Mucosa of descending colon (tissue), 3 donors: ENCODE results near the gene TNPO3. TPM values are rescaled to one million over a fixed set of nuclear protein-coding genes. Genes with fewer than 3 reads are reported as not detected.

ENCODE experiments used
- ATAC-seq: fragments of 200-7000 bp; cut with Tn5 transposase; one replicate; pipeline ENCODE4 v1.9.1; 2020; ENCODE audit warnings: mild to moderate bottlenecking, moderate library complexity
- DNase-seq, 3 donors: peaks; one replicate each; pipeline ENCODE4 v3.0.0-alpha.2; 2020
- H3K36me3 ChIP-seq: fragments of 200-600 bp; one replicate; pipeline ENCODE4 v1.8.0; 2021; ENCODE audit warnings: low read depth, mild to moderate bottlenecking
- H3K4me1 ChIP-seq: fragments of 200-600 bp; one replicate; pipeline ENCODE4 v1.8.0; 2021; ENCODE audit warnings: low read depth, mild to moderate bottlenecking
- H3K4me3 ChIP-seq: fragments of 200-600 bp; one replicate; pipeline ENCODE4 v1.8.0; 2021; ENCODE audit warnings: mild to moderate bottlenecking
- H3K9me3 ChIP-seq: fragments of 200-600 bp; one replicate; pipeline ENCODE4 v1.8.0; 2021; ENCODE audit warnings: mild to moderate bottlenecking
- intact Hi-C, 2 donors: fragments of 100-400 bp; cut with DNase I in 1 of 2; cut with micrococcal nuclease in 1 of 2; formaldehyde crosslinking; loops; one replicate each; pipeline versions ENCODE4 v1.11.0 to v1.11.1; 2022; cut with DNase I, micrococcal nuclease
- total RNA-seq, 3 donors: library from RNA; stranded (reverse); fragmentation: NEBNext Ultra II Directional in 2 of 3; extraction: Animal tissue kit (Norgen Biotek cat#: 25700) in 2 of 3; gene quantifications; one replicate each; pipeline versions ENCODE4 v1.2.1 to v1.2.4, GENCODE V29; 2021 to 2023
- TF ChIP-seq, protein P1 (sequence below): fragments of 200-600 bp; IDR thresholded peaks from one replicate; pipeline ENCODE4 v1.8.0; 2022; ENCODE audit warnings: antibody characterized with exemption, mild to moderate bottlenecking
- donor health status: DM: no; HTN: no; CAD: no; lungs with moderate emphysema.
- donor health status: DM: no; HTN: no; CAD: no.
- donor health status: DM: no; HTN: yes; CAD: no.

The TNPO3 gene
- total RNA-seq, 3 donors from 2014 or later, result 36.0 to 43.6 (median 38.7) TPM

- intact Hi-C loops, result no loop called here
- no peaks in the 10 kb centered on the region for H3K36me3 ChIP-seq
- TF ChIP-seq, protein P1, sequence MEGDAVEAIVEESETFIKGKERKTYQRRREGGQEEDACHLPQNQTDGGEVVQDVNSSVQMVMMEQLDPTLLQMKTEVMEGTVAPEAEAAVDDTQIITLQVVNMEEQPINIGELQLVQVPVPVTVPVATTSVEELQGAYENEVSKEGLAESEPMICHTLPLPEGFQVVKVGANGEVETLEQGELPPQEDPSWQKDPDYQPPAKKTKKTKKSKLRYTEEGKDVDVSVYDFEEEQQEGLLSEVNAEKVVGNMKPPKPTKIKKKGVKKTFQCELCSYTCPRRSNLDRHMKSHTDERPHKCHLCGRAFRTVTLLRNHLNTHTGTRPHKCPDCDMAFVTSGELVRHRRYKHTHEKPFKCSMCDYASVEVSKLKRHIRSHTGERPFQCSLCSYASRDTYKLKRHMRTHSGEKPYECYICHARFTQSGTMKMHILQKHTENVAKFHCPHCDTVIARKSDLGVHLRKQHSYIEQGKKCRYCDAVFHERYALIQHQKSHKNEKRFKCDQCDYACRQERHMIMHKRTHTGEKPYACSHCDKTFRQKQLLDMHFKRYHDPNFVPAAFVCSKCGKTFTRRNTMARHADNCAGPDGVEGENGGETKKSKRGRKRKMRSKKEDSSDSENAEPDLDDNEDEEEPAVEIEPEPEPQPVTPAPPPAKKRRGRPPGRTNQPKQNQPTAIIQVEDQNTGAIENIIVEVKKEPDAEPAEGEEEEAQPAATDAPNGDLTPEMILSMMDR, result no peak
- no peaks in the 10 kb centered on the region for H3K4me1 ChIP-seq
- H3K9me3 ChIP-seq, result no peaks in the 10 kb centered on the region
- ATAC-seq (no peak), DNase-seq (no peak)
- no peak overlapping the region for H3K4me3 ChIP-seq
Observed at GRCh38 chr7:128988372-128988771, 66.5 kb downstream of the TNPO3 start.

- TF ChIP-seq, protein P1, result no peak
- Histone ChIP-seq H3K4me1 (no peaks in the 10 kb centered on the region), H3K4me3 (no peak overlapping the region), H3K36me3 (no peaks in the 10 kb centered on the region), H3K9me3 (no peaks in the 10 kb centered on the region)
- no peak for DNase-seq
- no peak for ATAC-seq
- intact Hi-C loops, result no loop called here
Observed at GRCh38 chr7:128986609-128987008, 68.3 kb downstream of the TNPO3 start.

- intact Hi-C loops, result no loop called here
- ATAC-seq (no peak), DNase-seq (no peak)
- TF ChIP-seq, protein P1, result no peak
- H3K9me3 ChIP-seq, result no peaks in the 10 kb centered on the region
- no peak overlapping the region for H3K4me3 ChIP-seq
- H3K36me3 ChIP-seq, result no peaks in the 10 kb centered on the region
- no peaks in the 10 kb centered on the region for H3K4me1 ChIP-seq
Observed at GRCh38 chr7:128985660-128986059, 69.3 kb downstream of the TNPO3 start.

DNA sequence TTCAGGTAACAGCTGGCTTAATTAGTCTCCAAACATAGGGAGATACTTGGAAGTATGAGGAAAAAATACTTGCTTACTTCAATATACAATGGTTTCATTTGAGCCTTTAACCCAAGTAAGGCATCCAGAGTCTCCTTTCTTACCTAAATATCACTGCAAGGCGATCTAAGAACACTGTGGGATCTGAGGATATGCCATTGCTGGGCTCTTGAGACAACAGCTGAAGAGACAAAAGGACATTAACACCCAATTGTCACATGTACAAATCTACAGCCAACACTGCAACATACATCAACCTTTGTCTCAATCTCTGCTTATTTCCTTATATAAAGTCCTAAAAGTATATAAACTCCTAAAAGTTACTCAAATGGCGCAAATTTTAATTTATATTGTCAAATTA lies 72.8 kb downstream of the TNPO3 start:
- DNase-seq, result no peak
- TF ChIP-seq, protein P1, result no peak
- no peaks in the 10 kb centered on the region for H3K9me3 ChIP-seq
- no peaks in the 10 kb centered on the region for H3K36me3 ChIP-seq
- no peaks in the 10 kb centered on the region for H3K4me1 ChIP-seq
- intact Hi-C loops, result no loop called here
- no peak overlapping the region for H3K4me3 ChIP-seq
- ATAC-seq, result no peak

DNA sequence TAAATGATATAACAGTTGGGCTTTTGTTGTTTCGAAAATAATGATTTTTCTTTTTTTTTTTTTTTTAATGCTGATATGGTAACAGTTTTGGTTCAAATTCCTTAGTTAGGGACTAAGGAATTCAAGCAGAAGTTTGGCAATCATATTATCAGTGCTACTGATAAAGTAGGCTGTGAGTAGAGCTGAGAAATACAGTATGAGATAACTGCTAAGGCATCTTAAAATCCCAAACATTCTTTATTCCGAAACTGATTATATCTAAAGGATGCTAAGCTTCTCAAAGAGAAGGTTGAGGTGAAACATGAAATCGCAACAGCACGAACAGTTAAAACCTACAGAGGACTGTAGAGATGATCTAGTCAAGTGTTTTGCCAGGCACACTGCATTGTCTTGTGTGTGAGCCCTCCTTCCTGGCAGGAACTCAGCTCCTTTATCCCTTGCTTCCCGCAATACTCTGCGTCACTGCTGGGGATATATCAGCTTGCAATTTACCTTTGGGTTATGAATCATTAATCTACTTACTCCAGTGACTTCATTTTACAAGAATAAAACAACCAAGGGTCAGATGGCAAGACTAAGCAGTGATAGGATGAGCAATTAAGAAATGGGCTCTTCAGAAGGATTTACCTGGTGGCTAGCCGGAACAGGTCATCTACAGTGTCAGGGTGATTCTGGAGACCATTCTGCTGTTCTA lies 80.5 kb downstream of the TNPO3 start:
- intact Hi-C loops, result no loop called here
- H3K36me3 ChIP-seq, result peaks cover 6% of the 10 kb centered on the region
- DNase-seq (no peak), ATAC-seq (no peak)
- no peaks in the 10 kb centered on the region for H3K9me3 ChIP-seq
- no peak overlapping the region for H3K4me3 ChIP-seq
- H3K4me1 ChIP-seq, result no peaks in the 10 kb centered on the region
- TF ChIP-seq, protein P1, result no peak

DNA sequence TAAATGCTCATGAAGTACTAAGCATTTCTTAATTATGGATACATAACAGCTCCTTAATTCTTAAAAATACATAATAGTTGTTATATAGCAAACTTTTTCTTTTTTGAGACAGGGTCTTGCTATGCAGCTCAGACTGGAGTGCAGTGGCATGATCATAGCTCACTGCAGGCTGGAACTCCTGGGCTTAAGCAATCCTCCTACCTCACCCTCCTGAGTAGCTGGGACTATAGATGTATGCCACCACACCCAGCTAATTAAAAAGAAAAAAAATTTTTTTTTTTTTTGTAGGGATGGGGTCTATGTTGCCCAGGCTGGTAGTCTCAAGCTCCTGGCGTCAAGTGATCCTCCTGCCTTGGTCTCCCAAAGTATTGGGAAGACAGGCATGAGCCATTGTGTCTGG lies 86.3 kb downstream of the TNPO3 start:
- Histone ChIP-seq H3K36me3 (peaks cover 14% of the 10 kb centered on the region), H3K4me3 (no peak overlapping the region), H3K9me3 (no peaks in the 10 kb centered on the region), H3K4me1 (no peaks in the 10 kb centered on the region)
- no peak for ATAC-seq
- no peak for DNase-seq
- intact Hi-C loops, result no loop called here
- TF ChIP-seq, protein P1, result no peak
